ENCODE results near the gene UPK3BL1.
"Not testable (repeated sequence)": the region's sequence is repeated elsewhere in the genome, so short reads cannot be mapped to it uniquely, and the experiment has no call there.

The UPK3BL1 gene

GRCh38 chr7:102627271-102627904, 15.2 kb downstream of the UPK3BL1 start:
- not testable (repeated sequence) for DNase-seq

- DNase-seq: not testable (repeated sequence)
These were observed 24.5 kb downstream of the UPK3BL1 start for GRCh38 chr7:102618122-102618521.

GRCh38 chr7:102616507-102617125, 26.0 kb downstream of the UPK3BL1 start, which contains the start of gene RASA4:
Gene RASA4, minus strand, starts transcription at chr7:102616756. Its CDS starts 67 bp downstream, at chr7:102616689.
- peak; percentile 18 for DNase-seq

- not testable (repeated sequence) for DNase-seq
These were observed 26.7 kb downstream of the UPK3BL1 start for GRCh38 chr7:102615930-102616329.

GRCh38 chr7:102614873-102615272, 27.7 kb downstream of the UPK3BL1 start:
- DNase-seq: not testable (repeated sequence)

GRCh38 chr7:102614346-102614697, 28.3 kb downstream of the UPK3BL1 start:
- DNase-seq: not testable (repeated sequence)

GRCh38 chr7:102613575-102614345, 28.8 kb downstream of the UPK3BL1 start:
- not testable (repeated sequence) for DNase-seq

GRCh38 chr7:102611675-102612325, 30.8 kb downstream of the UPK3BL1 start:
- DNase-seq: peak; percentile 2

GRCh38 chr7:102611013-102611674, 31.4 kb downstream of the UPK3BL1 start:
- not testable (repeated sequence) for DNase-seq

GRCh38 chr7:102610441-102610840, 32.1 kb downstream of the UPK3BL1 start:
- not testable (repeated sequence) for DNase-seq

GRCh38 chr7:102609734-102610133, 32.9 kb downstream of the UPK3BL1 start:
- not testable (repeated sequence) for DNase-seq

GRCh38 chr7:102606848-102607247, 35.7 kb downstream of the UPK3BL1 start:
- not testable (repeated sequence) for DNase-seq

- DNase-seq: not testable (repeated sequence)
These were observed 38.0 kb downstream of the UPK3BL1 start for GRCh38 chr7:102604431-102605145.

GRCh38 chr7:102602317-102602716, 40.3 kb downstream of the UPK3BL1 start:
- DNase-seq: not testable (repeated sequence)

GRCh38 chr7:102599699-102600098, 42.9 kb downstream of the UPK3BL1 start:
- DNase-seq: not testable (repeated sequence)

GRCh38 chr7:102596036-102596435, 46.6 kb downstream of the UPK3BL1 start:
- not testable (repeated sequence) for DNase-seq

- DNase-seq: not testable (repeated sequence)
These were observed 48.8 kb downstream of the UPK3BL1 start for GRCh38 chr7:102593637-102594334.

GRCh38 chr7:102592477-102593019, 50.0 kb downstream of the UPK3BL1 start:
- not testable (repeated sequence) for DNase-seq

GRCh38 chr7:102589857-102590256, 52.7 kb downstream of the UPK3BL1 start:
- not testable (repeated sequence) for DNase-seq
